K562 (cell line): ENCODE data around the gene HECW1. TPM values are rescaled to one million over a fixed set of nuclear protein-coding genes. Genes with fewer than 3 reads are reported as not detected.

ENCODE experiments used
- BRD9 ChIP-seq: fragments of 450-650 bp; IDR thresholded peaks from 2 replicates; pipeline ENCODE4 v1.6.1; 2018; ENCODE audit warnings: low read depth; ENCODE audit not compliant: partially characterized antibody
- KAT2B ChIP-seq: IDR thresholded peaks from one replicate; pipeline ENCODE4 v1.6.1; 2012; ENCODE audit warnings: low read depth, mild to moderate bottlenecking, control low read depth, inconsistent platforms, low read length, moderate library complexity
- KLF6 ChIP-seq: fragments of 250-450 bp; sonication (Bioruptor Pico); IDR thresholded peaks from 2 replicates; pipeline ENCODE4 v1.4.0; 2020; ENCODE audit warnings: mild to moderate bottlenecking, moderate library complexity, borderline replicate concordance
- MTA3 ChIP-seq: fragments of 450-650 bp; formaldehyde crosslinking; IDR thresholded peaks from 2 replicates; pipeline ENCODE4 v1.6.1; 2017; ENCODE audit warnings: mild to moderate bottlenecking, borderline replicate concordance
- ZFX ChIP-seq: sonication (generic); formaldehyde crosslinking; IDR thresholded peaks from 2 replicates; pipeline ENCODE4 v1.8.0; 2022; ENCODE audit warnings: mild to moderate bottlenecking, missing genetic modification reagents, moderate library complexity
- ZNF717 ChIP-seq: fragments of 250-450 bp; sonication (Bioruptor Pico); IDR thresholded peaks from 2 replicates; pipeline ENCODE4 v1.5.0; 2021
- polyA plus RNA-seq, 8 experiments: library from polyadenylated mRNA; depleted of rRNA in 4 of 8; stranded (reverse) in 5 of 8; unstranded in 3 of 8; fragments of >200 nt; fragmentation: Nextera tagmentation in 2 of 8; fragmentation: Illumina TruSeq in 1 of 8; extraction: Ambion mirVana in 2 of 8; extraction: Trizol in 1 of 8; gene quantifications; 2 replicates each; pipeline versions ENCODE4 v1.2.1 to v1.2.3, GENCODE V29; 2011 to 2014; ENCODE audit warnings: inconsistent platforms in 1 of 8, missing spikeins in 1 of 8
- total RNA-seq, 7 experiments: library from RNA; depleted of rRNA in 6 of 7; stranded (reverse); fragments of >200 nt in 6 of 7; fragmentation: Illumina TruSeq in 2 of 7; extraction: Trizol in 2 of 7; gene quantifications; 2 replicates each; pipeline versions ENCODE4 v1.2.1 to v1.2.3, GENCODE V29; 2011 to 2021; ENCODE audit warnings: low replicate concordance in 1 of 7
- TF ChIP-seq, protein P1 (sequence below): fragments of 450-650 bp; IDR thresholded peaks from 2 replicates; pipeline ENCODE4 v1.7.0; 2016; ENCODE audit warnings: borderline replicate concordance
- TF ChIP-seq, protein P2 (sequence below): fragments of 250-450 bp; sonication (Bioruptor Pico); IDR thresholded peaks from 2 replicates; pipeline ENCODE4 v1.5.0; 2021
- TF ChIP-seq, protein P3 (sequence below): fragments of 450-650 bp; formaldehyde crosslinking; IDR thresholded peaks from 2 replicates; pipeline ENCODE4 v1.4.0; 2022; ENCODE audit warnings: missing genetic modification characterization
- TF ChIP-seq, protein P4 (sequence below): IDR thresholded peaks from 2 replicates; pipeline ENCODE4 v1.6.1; 2014; ENCODE audit warnings: antibody characterized with exemption
- TF ChIP-seq, protein P5 (sequence below), 2 experiments: fragments of 450-650 bp in 1 of 2; sonication (generic) in 1 of 2; formaldehyde crosslinking in 1 of 2; IDR thresholded peaks; 2 replicates each; pipeline versions ENCODE4 v1.7.1 to v1.9.0; 2016 to 2022; ENCODE audit warnings: inconsistent platforms in 1 of 2, mild to moderate bottlenecking in 1 of 2, missing genetic modification reagents in 1 of 2

The HECW1 gene
- total and polyA plus RNA-seq, 9 of the 15 experiments (the other 6 are each of a cell fraction or from before 2014, with no cell fraction given), result 0.07 to 0.31 (median 0.13) TPM; not detected in 4

DNA sequence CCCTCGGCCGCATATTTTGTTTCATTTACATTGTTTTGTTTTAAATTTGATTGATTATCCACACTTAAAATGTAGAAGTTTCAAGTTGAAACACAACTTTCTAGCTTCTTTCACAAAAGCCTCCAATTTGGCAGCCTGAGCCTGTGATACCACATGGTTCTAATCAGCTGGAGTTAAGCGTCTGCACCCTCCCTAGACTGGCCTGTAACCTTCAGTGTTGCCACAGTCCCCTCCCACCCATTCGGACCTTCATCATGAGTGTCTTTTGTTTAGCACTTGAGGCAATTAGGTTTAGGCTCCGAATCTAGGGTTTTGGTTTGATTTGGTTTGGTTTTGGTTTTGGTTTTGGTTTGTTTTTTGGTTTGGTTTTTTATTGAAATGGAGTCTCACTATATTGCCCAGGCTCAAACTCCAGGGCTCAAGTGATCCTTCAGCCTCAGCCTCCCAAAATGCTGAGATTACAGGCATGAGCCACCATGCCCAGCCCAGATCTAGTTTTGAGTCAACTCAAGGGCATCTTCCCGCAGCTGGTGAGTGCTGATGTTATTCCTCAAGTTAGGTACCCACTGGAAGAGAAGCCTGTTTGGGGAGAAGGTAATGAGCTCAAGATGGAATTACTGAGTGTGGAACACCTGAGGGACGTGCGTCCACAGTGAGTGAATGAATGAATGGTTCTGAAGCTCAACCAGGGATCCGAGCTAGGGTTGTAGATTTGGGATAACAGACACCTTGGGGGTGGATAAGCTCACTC, 201.4 kb downstream of the HECW1 start (continued):
- TF ChIP-seq, protein P1, sequence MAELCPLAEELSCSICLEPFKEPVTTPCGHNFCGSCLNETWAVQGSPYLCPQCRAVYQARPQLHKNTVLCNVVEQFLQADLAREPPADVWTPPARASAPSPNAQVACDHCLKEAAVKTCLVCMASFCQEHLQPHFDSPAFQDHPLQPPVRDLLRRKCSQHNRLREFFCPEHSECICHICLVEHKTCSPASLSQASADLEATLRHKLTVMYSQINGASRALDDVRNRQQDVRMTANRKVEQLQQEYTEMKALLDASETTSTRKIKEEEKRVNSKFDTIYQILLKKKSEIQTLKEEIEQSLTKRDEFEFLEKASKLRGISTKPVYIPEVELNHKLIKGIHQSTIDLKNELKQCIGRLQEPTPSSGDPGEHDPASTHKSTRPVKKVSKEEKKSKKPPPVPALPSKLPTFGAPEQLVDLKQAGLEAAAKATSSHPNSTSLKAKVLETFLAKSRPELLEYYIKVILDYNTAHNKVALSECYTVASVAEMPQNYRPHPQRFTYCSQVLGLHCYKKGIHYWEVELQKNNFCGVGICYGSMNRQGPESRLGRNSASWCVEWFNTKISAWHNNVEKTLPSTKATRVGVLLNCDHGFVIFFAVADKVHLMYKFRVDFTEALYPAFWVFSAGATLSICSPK, result no peak
- TF ChIP-seq, protein P2, sequence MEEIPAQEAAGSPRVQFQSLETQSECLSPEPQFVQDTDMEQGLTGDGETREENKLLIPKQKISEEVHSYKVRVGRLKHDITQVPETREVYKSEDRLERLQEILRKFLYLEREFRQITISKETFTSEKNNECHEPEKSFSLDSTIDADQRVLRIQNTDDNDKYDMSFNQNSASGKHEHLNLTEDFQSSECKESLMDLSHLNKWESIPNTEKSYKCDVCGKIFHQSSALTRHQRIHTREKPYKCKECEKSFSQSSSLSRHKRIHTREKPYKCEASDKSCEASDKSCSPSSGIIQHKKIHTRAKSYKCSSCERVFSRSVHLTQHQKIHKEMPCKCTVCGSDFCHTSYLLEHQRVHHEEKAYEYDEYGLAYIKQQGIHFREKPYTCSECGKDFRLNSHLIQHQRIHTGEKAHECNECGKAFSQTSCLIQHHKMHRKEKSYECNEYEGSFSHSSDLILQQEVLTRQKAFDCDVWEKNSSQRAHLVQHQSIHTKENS (CRISPR knock-in tag), result no peak
- TF ChIP-seq BRD9, result no peak
- TF ChIP-seq, protein P3, sequence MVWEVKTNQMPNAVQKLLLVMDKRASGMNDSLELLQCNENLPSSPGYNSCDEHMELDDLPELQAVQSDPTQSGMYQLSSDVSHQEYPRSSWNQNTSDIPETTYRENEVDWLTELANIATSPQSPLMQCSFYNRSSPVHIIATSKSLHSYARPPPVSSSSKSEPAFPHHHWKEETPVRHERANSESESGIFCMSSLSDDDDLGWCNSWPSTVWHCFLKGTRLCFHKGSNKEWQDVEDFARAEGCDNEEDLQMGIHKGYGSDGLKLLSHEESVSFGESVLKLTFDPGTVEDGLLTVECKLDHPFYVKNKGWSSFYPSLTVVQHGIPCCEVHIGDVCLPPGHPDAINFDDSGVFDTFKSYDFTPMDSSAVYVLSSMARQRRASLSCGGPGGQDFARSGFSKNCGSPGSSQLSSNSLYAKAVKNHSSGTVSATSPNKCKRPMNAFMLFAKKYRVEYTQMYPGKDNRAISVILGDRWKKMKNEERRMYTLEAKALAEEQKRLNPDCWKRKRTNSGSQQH (CRISPR knock-in tag), result no peak
- TF ChIP-seq, protein P4, sequence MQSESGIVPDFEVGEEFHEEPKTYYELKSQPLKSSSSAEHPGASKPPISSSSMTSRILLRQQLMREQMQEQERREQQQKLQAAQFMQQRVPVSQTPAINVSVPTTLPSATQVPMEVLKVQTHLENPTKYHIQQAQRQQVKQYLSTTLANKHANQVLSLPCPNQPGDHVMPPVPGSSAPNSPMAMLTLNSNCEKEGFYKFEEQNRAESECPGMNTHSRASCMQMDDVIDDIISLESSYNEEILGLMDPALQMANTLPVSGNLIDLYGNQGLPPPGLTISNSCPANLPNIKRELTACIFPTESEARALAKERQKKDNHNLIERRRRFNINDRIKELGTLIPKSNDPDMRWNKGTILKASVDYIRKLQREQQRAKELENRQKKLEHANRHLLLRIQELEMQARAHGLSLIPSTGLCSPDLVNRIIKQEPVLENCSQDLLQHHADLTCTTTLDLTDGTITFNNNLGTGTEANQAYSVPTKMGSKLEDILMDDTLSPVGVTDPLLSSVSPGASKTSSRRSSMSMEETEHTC, result no peak
- no peak for TF ChIP-seq KLF6 (CRISPR knock-in tag)
- no peak for TF ChIP-seq KAT2B
- no peak for TF ChIP-seq ZNF717 (CRISPR knock-in tag)
- no peak for TF ChIP-seq ZFX (CRISPR knock-in tag)
- no peak for TF ChIP-seq MTA3
- TF ChIP-seq, protein P5, sequence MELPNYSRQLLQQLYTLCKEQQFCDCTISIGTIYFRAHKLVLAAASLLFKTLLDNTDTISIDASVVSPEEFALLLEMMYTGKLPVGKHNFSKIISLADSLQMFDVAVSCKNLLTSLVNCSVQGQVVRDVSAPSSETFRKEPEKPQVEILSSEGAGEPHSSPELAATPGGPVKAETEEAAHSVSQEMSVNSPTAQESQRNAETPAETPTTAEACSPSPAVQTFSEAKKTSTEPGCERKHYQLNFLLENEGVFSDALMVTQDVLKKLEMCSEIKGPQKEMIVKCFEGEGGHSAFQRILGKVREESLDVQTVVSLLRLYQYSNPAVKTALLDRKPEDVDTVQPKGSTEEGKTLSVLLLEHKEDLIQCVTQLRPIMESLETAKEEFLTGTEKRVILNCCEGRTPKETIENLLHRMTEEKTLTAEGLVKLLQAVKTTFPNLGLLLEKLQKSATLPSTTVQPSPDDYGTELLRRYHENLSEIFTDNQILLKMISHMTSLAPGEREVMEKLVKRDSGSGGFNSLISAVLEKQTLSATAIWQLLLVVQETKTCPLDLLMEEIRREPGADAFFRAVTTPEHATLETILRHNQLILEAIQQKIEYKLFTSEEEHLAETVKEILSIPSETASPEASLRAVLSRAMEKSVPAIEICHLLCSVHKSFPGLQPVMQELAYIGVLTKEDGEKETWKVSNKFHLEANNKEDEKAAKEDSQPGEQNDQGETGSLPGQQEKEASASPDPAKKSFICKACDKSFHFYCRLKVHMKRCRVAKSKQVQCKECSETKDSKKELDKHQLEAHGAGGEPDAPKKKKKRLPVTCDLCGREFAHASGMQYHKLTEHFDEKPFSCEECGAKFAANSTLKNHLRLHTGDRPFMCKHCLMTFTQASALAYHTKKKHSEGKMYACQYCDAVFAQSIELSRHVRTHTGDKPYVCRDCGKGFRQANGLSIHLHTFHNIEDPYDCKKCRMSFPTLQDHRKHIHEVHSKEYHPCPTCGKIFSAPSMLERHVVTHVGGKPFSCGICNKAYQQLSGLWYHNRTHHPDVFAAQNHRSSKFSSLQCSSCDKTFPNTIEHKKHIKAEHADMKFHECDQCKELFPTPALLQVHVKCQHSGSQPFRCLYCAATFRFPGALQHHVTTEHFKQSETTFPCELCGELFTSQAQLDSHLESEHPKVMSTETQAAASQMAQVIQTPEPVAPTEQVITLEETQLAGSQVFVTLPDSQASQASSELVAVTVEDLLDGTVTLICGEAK (IDR thresholded peaks at IDR 0.05), result no peak
- TF ChIP-seq, protein P5 (CRISPR knock-in tag; IDR thresholded peaks at IDR 0.05), result no peak
- TF ChIP-seq, all 486 proteins: peak for 0
